Activated T-cell treated with anti-CD3 and anti-CD28 coated beads, Interleukin-2, amount 50 U/mL, for 4 hours (primary cell): ENCODE measurements around the gene TTC24. TPM values are rescaled to one million over a fixed set of nuclear protein-coding genes. Genes with fewer than 3 reads are reported as not detected.
"Not testable (repeated sequence)": the region's sequence is repeated elsewhere in the genome, so short reads cannot be mapped to it uniquely, and the experiment has no call there.

ENCODE experiments used
- ATAC-seq, 2 donors: fragments of 200-7000 bp; cut with Tn5 transposase; one replicate each; pipeline ENCODE4 v1.10.0; 2021
- DNase-seq: peaks from one replicate; pipeline ENCODE4 v3.0.0-alpha.2; 2020
- H3K27me3 Mint-ChIP-seq: one replicate; pipeline ENCODE4 v1.8.0; 2021; ENCODE audit warnings: low read depth, mixed read lengths
- H3K36me3 Mint-ChIP-seq: one replicate; pipeline ENCODE4 v1.8.0; 2022; ENCODE audit warnings: mixed read lengths; ENCODE audit not compliant: insufficient read depth
- H3K4me1 Mint-ChIP-seq: one replicate; pipeline ENCODE4 v1.8.0; 2021; ENCODE audit warnings: low read depth, mixed read lengths
- H3K4me3 Mint-ChIP-seq: one replicate; pipeline ENCODE4 v1.8.0; 2021; ENCODE audit warnings: mild to moderate bottlenecking, moderate library complexity, mixed read lengths
- H3K9me3 Mint-ChIP-seq: one replicate; pipeline ENCODE4 v1.8.0; 2021; ENCODE audit warnings: mixed read lengths
- total RNA-seq, 3 donors: library from RNA; stranded (reverse); gene quantifications; one replicate each; pipeline ENCODE4 v1.2.1, GENCODE V29; 2021

TTC24 gene
- total RNA-seq, 3 donors from 2014 or later: 2.9 to 10.9 (median 5.4) TPM

DNA sequence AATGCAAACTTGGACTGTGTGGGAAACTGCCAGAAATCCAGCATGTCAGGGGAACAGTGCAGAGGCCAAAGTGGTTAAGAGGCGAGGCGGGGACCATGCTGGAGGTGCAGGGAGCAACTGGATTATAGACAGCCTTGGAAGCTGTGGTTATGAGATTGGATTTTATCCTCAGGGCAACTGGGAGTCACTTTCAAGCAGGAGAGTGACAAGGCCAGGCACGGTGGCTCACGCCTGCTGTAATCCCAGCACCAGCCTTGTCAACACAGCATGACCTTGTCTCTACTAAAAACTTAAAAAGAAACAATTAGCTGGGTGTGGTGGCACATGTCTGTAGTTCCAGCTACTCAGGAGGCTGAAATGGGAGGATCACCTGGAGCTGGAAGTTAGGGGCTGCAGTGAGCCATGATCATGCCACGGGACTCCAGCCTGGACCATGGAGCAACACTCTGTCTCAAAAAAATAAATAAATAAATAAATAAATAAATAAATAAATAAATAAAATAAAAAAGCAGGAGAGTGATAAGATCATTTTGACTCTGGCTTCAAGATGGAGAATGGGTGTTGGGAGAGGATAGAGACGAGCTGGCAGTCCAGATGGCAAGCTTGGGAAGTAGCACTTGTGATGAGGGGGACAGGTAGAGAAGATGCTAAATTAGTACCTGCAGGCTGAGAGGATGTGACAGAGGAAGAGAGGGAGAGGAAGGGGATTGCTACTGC, 43.2 kb downstream of the TTC24 start:
- DNase-seq: no peak
- H3K4me1 Mint-ChIP-seq: peaks cover 8% of the 10 kb centered on the region
- no peaks in the 10 kb centered on the region for H3K36me3 Mint-ChIP-seq
- H3K27me3 Mint-ChIP-seq: peaks cover 59% of the 10 kb centered on the region
- peak overlapping the region; percentile 55 for H3K4me3 Mint-ChIP-seq
- no peaks in the 10 kb centered on the region for H3K9me3 Mint-ChIP-seq
- ATAC-seq: no peak

DNA sequence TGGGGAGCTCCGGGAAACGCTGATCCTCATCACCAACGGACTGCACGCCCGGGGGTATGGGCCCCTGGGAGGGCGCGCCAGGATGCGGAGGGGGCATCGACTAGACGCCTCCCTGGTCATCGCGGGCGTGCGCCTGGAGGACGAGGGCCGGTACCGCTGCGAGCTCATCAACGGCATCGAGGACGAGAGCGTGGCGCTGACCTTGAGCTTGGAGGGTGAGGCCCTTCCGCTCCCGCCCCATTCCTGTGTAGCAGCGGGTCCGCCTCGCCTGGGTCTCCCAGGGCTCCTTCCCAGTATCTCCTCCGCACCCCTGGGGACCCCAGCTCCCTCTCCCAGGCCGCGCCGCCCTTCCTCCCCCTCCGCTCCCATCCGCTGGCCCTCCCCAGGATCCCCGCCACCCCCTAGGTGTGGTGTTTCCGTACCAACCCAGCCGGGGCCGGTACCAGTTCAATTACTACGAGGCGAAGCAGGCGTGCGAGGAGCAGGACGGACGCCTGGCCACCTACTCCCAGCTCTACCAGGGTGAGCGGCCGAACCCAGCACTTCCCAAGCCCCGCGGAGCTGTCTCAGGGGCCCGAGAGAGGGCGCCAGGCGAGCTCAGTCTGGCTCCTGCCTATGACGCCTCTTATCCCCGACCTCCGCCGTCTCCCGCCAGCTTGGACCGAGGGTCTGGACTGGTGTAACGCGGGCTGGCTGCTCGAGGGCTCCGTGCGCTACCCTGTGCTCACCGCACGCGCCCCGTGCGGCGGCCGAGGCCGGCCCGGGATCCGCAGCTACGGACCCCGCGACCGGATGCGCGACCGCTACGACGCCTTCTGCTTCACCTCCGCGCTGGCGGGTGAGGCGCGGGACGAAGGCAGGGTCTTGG, 44.7 kb downstream of the TTC24 start:
- peaks cover 8% of the 10 kb centered on the region for H3K4me1 Mint-ChIP-seq
- DNase-seq (no peak), ATAC-seq (peak; percentile 67)
- H3K4me3 Mint-ChIP-seq: peak overlapping the region; percentile 50
- H3K36me3 Mint-ChIP-seq: no peaks in the 10 kb centered on the region
- H3K9me3 Mint-ChIP-seq: no peaks in the 10 kb centered on the region
- peaks cover 56% of the 10 kb centered on the region for H3K27me3 Mint-ChIP-seq

DNA sequence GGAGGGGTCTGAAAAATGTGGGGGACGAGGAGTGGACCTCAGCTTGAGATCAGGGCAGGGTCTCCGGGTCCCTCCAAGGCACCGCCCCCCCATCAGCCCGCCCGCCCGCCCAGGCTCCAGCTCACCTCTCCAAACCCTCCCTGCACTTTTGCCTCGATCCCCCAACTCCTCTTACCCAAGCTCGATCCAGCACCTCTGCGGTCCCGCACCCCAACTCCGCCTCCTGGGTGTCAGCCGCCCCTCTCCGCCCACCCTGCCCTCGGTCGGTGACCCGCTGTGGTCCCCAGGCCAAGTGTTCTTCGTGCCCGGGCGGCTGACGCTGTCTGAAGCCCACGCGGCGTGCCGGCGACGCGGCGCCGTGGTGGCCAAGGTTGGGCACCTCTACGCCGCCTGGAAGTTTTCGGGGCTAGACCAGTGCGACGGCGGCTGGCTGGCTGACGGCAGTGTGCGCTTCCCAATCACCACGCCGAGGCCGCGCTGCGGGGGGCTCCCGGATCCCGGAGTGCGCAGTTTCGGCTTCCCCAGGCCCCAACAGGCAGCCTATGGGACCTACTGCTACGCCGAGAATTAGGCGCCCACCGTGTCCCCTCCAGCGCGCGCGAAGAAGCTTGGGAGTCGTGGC, 45.4 kb downstream of the TTC24 start:
- ATAC-seq (peak; percentile 29 to 42), DNase-seq (no peak)
- Mint-ChIP-seq H3K4me3 (peak overlapping the region; percentile 46), H3K36me3 (no peaks in the 10 kb centered on the region), H3K4me1 (peaks cover 8% of the 10 kb centered on the region), H3K27me3 (peaks cover 49% of the 10 kb centered on the region), H3K9me3 (no peaks in the 10 kb centered on the region)

DNA sequence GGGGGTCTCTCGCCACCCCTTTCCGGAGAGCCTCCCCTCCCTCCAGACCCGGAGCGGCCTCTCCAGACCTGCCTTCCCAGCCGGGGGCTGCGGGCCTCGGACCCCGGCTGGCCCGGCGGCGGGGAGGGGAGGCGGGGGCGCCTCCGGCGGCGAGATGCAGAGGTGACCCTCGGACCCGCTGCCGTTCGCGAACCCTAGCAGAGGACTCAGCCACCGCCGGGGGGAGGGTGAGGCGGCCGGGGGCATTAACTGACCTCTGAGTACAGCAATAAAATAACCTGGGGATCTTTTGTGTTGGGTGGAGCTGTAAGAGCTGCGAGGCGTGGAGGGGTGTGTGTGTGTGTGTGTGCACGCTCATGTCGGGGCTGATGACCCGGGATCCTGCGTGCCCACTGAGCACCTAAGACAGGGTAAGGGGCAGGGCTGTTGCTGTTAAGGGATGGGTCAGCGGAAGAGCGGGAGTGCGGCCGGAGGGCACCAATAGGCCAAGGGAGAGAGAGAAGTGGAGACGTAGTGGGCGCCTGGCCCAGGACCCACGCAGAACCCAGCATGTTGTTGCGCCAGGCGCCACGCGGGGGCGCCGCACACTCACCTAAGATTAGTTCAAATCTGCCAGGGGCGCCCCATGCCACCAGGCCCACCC, 46.0 kb downstream of the TTC24 start:
- Mint-ChIP-seq H3K4me3 (peak overlapping the region; percentile 63), H3K36me3 (no peaks in the 10 kb centered on the region), H3K9me3 (no peaks in the 10 kb centered on the region), H3K4me1 (peaks cover 8% of the 10 kb centered on the region), H3K27me3 (peaks cover 45% of the 10 kb centered on the region)
- DNase-seq (peak; percentile 74), ATAC-seq (peak; percentile 57 to 60)

DNA sequence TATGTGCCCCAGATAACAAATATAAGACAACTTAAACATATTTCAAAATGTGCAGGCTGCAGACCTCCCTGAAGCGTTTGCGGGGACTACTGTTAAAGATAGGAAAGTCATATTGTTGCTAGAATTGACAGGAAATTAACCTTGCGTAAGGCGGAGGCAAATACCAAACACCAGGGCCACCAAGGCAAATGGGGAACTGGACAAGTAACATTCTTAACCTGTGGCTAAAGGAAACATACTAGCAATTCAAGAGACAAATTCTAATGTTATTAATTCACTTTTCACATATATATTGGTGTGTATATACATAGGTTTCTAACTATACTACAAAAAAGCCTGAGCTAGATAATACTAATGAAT, 46.5 kb downstream of the TTC24 start:
- DNase-seq (no peak), ATAC-seq (no peak)
- Mint-ChIP-seq H3K4me1 (peaks cover 8% of the 10 kb centered on the region), H3K36me3 (no peaks in the 10 kb centered on the region), H3K4me3 (no peak overlapping the region), H3K9me3 (no peaks in the 10 kb centered on the region), H3K27me3 (peaks cover 47% of the 10 kb centered on the region)

DNA sequence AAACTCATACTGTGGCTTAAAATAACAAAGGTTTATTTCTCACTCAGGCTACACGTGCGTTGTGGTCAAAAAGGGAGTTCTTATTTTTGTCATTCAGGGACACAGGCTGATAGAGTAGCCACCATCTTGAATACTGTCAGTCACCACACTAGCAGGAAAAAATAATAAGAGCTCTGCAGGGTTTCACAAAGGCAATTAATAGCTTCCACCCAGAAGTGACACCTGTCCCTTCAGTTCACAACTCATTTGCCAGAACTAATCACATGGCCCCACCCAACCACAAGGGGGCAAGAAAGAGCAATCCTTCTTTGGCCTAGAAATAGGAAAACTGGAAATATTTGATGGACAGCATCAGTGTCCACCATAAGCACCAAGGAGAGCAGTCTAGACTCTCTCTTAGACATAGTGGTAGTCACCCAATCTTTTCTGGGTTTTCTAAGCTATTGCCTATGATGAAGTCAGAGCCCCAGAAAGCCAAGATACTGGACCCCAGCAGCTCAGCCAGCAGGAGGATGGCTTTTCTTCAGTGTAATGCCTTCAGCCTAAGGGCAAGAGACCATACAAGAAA, 47.9 kb downstream of the TTC24 start:
- H3K36me3 Mint-ChIP-seq: no peaks in the 10 kb centered on the region
- peaks cover 8% of the 10 kb centered on the region for H3K4me1 Mint-ChIP-seq
- ATAC-seq: no peak
- H3K27me3 Mint-ChIP-seq: peaks cover 47% of the 10 kb centered on the region
- H3K9me3 Mint-ChIP-seq: no peaks in the 10 kb centered on the region
- no peak overlapping the region for H3K4me3 Mint-ChIP-seq
- DNase-seq: no peak

DNA sequence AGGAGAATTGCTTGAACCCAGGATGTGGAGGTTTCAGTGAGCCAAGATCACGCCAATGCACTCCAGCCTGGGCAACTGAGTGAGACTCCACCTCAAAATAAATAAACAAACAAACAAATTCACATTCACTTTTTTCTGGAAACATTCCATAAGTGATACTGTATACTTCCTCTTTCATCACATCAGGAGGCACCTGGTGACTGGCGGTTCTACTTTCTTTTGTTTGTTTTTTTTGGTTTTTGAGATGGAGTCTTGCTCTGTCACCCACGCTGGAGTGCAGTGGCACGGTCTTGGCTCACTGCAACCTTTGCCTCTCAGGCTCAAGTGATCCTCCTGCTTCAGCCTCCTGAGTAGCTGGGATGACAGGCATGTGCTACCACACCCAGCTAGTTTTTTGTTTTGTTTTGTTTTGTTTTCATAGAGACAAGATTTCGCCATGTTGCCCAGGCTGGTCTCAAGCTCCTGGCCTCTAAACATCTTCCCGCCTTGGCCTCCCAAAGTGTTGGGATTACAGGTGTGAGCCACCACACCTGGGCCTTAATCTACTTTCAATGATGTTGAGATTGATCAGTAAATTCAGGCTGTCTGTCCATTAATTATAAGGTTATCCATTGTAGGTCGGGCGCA, 50.4 kb downstream of the TTC24 start:
- ATAC-seq (no peak), DNase-seq (no peak)
- Mint-ChIP-seq H3K4me1 (peaks cover 6% of the 10 kb centered on the region), H3K27me3 (peaks cover 49% of the 10 kb centered on the region), H3K36me3 (no peaks in the 10 kb centered on the region), H3K4me3 (no peak overlapping the region), H3K9me3 (no peaks in the 10 kb centered on the region)

DNA sequence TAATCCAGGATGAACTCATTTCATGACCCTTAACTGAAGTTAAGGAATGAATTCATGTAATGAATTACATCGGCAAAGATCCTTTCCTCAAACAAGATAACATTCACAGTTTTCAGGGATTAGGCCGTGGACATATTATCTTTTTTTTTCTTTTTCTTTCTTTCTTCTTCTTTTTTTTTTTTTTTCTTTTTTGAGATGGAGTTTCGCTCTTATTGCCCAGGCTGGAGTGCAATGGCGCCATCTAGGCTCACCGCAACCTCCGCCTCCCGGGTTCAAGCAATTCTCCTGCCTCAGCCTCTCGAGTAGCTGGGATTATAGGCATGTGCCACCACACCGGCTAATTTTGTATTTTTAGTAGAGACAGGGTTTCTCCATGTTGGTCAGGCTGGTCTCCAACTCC, 51.6 kb downstream of the TTC24 start:
- peaks cover 48% of the 10 kb centered on the region for H3K27me3 Mint-ChIP-seq

DNA sequence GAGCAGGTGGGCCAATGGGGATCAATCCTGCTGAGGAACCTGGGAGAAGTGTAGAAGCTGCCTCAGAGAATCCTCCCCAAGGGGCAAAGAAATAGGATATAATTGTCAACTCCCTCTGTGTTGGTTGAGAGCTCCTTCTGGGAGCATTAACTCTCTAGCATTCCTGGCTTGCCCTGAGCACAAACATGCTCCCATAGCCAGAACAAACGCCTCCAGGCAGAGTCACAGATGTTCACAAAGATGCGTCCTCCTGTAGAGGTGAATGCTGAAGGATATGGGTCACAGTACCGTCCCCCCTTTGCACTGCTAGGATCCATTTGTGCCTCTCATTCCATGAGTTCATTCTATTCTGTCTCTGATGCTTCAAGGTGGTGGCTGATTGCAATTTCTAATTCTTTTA, 52.8 kb downstream of the TTC24 start:
- Mint-ChIP-seq H3K27me3 (peaks cover 52% of the 10 kb centered on the region), H3K4me3 (no peak overlapping the region), H3K36me3 (no peaks in the 10 kb centered on the region), H3K4me1 (no peaks in the 10 kb centered on the region), H3K9me3 (no peaks in the 10 kb centered on the region)
- ATAC-seq: no peak
- no peak for DNase-seq

More for the DNA sequence above, 51.6 kb downstream of the TTC24 start:
- H3K36me3 Mint-ChIP-seq, H3K4me1 Mint-ChIP-seq, H3K4me3 Mint-ChIP-seq, ATAC-seq, DNase-seq, H3K9me3 Mint-ChIP-seq: not testable (repeated sequence)

Other genes with a start within 250 kb of the TTC24 start
- 100 to 1,000 TPM; 694 to 815 (median 725) TPM for gene CCT3, start 241.4 kb upstream of the TTC24 start, total RNA-seq
- gene TSACC, start 241.2 kb upstream of the TTC24 start, total RNA-seq: under 1 TPM in 2 of 3 donors, not detected in 1; 0.37 to 0.43 TPM
- not detected for gene RHBG, start 210.5 kb upstream of the TTC24 start, total RNA-seq
- 10 to 100 TPM; 42.5 to 50.9 (median 46.3) TPM for gene MEF2D, start 78.9 kb upstream of the TTC24 start, total RNA-seq
- under 1 TPM; 0.18 to 0.38 (median 0.37) TPM for gene IQGAP3, start 7.2 kb upstream of the TTC24 start, total RNA-seq
- 100 to 1,000 TPM in 1 of 3 donors, 10 to 100 TPM in 2; 80.3 to 102 (median 83.7) TPM for gene NAXE, start 12.1 kb downstream of the TTC24 start, total RNA-seq
- 100 to 1,000 TPM; 171 to 190 (median 174) TPM for gene GPATCH4, start 21.8 kb downstream of the TTC24 start, total RNA-seq
- gene HAPLN2, start 39.7 kb downstream of the TTC24 start, total RNA-seq: not detected
- not detected for gene BCAN, start 62.4 kb downstream of the TTC24 start, total RNA-seq
- under 1 TPM; 0.05 to 0.13 (median 0.05) TPM for gene NES, start 97.7 kb downstream of the TTC24 start, total RNA-seq
- gene CRABP2, start 125.9 kb downstream of the TTC24 start, total RNA-seq: 1 to 10 TPM; 1.8 to 2.5 (median 2.4) TPM
- gene METTL25B, start 148.7 kb downstream of the TTC24 start, total RNA-seq: 10 to 100 TPM; 16.6 to 18.9 (median 18.5) TPM
- 10 to 100 TPM; 62.4 to 65.9 (median 63.8) TPM for gene ISG20L2, start 149.0 kb downstream of the TTC24 start, total RNA-seq
- 100 to 1,000 TPM; 132 to 138 (median 132) TPM for gene MRPL24, start 161.4 kb downstream of the TTC24 start, total RNA-seq
- gene HDGF, start 172.0 kb downstream of the TTC24 start, total RNA-seq: 100 to 1,000 TPM; 221 to 249 (median 230) TPM
- 100 to 1,000 TPM; 108 to 111 (median 111) TPM for gene PRCC, start 187.8 kb downstream of the TTC24 start, total RNA-seq
- gene SH2D2A, start 237.1 kb downstream of the TTC24 start, total RNA-seq: 100 to 1,000 TPM; 200 to 245 (median 214) TPM